ENCODE data around the gene RASGRF2.
"Not testable (repeated sequence)": the region's sequence is repeated elsewhere in the genome, so short reads cannot be mapped to it uniquely, and the experiment has no call there.

RASGRF2 gene

GRCh38 chr5:81247441-81247972 lies 287.3 kb downstream of the RASGRF2 start:
- no peak for DNase-seq

DNA sequence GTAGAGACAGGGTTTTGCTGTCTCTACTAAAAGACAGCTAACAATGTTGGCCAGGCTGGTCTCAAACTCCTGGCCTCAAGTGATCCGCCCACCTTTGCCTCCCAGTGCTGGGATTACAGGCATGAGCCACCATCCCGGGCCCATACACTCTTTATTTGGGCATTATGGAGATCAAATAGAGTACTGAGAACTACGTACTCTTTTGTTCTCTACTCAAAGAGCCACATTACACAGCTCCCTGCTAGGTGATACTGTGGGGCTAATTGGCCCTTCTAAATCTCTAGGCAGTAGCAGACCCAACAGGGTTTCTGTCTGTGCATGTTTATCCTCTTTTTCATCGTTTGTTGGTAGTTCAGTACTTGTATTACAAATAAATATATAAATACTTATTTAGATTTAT lies 289.1 kb downstream of the RASGRF2 start:
- DNase-seq: no peak

DNA sequence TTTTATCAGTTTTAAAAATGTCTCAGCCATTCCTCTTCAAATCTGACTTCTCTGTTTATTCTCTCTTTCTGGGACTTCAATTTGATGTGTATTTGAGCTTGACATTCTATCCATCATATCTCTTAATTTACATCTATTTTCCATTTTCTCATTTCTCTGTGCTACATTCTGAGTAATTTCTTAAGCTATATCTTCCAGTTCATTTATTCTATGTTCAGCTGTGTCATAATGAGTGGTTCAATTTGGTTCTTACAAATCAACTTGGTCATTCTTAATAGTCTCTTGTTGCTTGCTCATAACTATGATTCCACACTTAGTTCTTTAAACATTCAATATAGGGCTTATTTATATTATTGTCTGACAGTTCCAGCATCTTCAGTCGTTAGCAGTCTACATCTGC lies 289.8 kb downstream of the RASGRF2 start:
- no peak for DNase-seq

DNA sequence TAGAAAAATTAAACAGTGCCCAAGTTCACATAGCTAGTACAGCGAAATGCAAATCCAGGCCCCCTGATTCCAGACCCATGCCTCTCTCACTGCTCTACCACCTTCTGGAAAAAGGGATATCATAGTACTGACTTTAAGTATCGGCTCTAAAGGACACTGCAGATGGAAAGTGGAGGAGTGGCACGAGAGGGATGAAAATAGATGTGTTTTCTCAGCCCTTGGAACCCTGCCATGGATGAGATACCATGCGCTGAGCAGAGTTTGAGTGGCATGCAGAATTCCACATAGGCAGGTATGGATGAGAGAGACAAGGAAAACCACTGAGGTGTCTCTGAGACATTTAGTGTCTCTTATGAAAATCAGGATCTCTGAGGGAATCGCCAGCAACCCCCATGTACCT lies 291.8 kb downstream of the RASGRF2 start:
- no peak for DNase-seq

DNA sequence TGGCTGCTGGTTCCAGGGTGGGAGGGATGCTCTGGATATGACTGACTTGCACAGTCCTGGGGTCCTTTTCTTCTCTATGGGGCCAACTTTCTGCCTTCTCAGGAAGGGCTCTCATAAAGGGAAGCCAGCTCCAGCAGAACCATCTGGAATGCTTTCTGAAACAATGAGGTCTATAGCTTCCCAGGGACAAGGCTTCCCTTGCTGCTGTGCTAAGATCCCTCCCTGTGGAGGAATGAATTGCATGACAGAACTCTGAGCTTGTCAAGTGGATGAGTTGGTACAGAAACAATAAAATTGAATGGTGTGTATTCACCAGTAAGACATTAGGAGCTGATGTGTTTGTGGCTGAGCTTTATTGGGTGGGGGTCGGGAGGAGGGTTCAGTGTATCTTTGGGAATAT lies 292.7 kb downstream of the RASGRF2 start:
- DNase-seq: no peak

- no peak for DNase-seq
Measured at GRCh38 chr5:81253875-81254274, 293.7 kb downstream of the RASGRF2 start.

DNA sequence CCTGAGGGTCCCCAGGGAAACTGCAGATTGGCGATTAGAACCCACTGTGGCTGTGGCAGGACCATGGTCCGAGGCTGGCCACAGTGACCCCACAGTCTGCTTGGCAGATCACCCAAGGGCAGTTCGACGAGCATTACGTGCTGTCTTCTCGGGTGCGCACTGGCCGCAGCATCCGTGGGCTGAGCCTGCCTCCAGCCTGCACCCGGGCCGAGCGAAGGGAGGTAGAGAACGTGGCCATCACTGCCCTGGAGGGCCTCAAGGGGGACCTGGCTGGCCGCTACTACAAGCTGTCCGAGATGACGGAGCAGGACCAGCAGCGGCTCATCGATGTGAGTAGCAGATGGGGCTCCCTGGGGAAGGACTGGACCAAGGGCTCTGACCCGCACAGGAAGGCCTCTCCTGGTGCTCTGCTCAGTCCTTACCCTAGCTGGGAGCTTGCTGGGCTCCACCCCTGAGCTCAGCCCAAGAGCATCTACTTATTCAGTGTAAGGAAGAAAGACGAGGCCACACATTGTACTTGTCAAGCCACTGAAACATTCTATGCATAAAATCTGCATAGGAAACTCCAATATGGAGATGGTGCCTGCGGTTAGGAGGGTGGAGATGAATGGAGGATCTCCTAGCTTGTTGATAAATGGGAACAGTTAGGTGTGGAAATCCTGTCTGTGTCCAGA lies 294.9 kb downstream of the RASGRF2 start:
- DNase-seq: no peak

DNA sequence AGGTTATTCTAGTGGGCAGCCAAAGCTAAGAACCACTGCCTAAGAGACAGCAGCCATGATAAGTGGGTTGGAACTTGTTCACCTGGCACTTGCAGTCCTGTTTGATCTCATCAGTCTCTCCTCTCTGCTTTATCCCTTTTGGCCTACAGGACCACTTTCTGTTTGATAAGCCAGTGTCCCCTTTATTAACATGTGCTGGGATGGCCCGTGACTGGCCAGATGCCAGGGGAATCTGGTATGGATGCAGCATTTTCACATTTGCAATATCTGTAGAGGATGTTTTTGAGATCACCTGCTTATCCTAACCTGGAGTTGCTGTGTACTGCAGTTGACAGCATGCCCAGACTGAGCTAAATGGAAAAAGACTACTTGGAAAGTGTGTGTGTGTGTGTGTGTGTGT lies 296.6 kb downstream of the RASGRF2 start:
- no peak for DNase-seq

GRCh38 chr5:81262796-81263195 lies 302.6 kb downstream of the RASGRF2 start:
- DNase-seq: not testable (repeated sequence)

GRCh38 chr5:81265101-81265500 lies 304.9 kb downstream of the RASGRF2 start:
- DNase-seq: no peak

DNA sequence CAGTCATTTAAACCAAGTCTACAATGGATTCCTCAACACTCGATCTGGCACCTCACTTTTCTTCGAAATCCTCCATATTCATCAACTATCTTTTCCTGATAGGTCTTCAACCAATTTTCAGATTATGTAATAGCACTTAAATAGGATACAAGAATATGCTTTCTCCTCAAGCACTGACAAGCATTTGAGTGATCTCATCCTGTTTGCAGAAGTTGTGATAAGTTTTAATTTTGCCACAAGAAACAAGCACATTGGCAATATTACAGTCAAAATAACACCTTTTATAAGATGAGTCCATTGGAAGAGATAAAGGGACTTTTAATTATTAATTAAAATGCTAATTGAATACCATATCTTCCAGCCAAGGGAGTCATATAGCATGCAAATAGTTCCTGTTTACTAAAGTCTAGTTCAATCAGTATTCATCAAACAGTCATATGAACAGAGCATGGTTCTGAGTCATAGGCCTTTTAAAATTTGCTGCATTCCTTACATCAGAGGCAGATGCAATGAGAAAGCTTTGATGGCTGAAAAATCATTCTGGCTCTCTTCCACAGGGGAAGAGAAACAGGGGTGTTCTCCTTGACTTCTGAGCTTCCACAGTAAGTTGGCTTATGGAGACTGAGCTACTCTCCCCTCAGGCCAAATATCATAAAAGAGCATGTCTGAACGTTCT lies 308.5 kb downstream of the RASGRF2 start:
- no peak for DNase-seq

- no peak for DNase-seq
Measured at GRCh38 chr5:81269751-81270393, 309.7 kb downstream of the RASGRF2 start.

DNA sequence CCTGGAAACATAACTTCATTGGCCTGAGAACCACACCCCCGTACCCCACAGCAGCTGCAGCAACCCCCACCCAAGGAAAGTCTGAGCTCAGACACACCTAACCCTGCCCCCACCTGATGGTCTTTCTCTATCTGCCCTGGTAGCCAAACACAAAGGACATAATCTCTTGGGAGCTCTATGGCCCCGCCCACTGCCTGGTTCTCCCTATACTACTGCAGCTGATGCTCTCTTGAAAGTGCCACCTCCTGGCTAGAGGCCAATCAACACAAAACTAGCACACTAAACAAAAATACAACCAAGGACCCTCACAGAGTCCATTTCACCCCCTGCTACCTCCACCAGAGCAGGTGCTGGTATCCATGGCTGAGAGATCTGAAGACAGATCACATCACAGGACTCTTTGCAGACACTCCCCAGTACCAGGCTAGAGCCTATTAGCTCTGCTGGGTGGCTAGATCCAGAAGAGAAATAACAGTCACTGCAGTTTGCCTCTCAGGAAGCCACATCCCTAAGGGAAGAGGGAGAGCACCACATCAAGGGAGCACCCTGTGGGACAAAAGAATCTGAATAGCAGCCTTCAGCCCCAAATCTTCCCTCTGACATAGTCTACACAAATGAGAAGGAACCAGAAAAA lies 310.3 kb downstream of the RASGRF2 start:
- DNase-seq: not testable (repeated sequence)
